C4-2B (cell line): Measurements from ENCODE around the gene HLCS.

ENCODE experiments used
- H3K27ac ChIP-seq: fragments of 450-650 bp; 2 replicates; pipeline ENCODE4 v1.5.1; 2017
- ZFX ChIP-seq: fragments of 450-650 bp; IDR thresholded peaks from 2 replicates; pipeline ENCODE4 v1.6.1; 2017
- TF ChIP-seq, protein P1 (sequence below): fragments of 450-650 bp; conservative IDR thresholded peaks from 2 replicates; pipeline ENCODE4 v1.5.1; 2017; ENCODE audit warnings: mild to moderate bottlenecking

HLCS gene

DNA sequence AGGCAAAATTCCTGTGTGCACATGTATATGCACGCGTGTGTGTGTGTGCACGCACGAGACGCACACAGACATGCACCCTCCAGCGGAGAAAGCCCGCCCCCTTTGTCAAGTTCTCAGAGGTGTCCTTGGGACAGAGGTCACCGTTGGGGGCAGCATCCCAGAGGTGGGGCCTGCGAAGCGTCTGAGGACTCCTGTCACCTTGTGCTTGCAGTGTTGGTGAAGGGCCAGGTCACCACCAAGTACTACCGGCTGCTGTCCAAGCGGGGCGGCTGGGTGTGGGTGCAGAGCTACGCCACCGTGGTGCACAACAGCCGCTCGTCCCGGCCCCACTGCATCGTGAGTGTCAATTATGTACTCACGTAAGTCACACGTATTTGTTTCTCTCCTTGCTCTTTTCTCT is 225.0 kb downstream of the HLCS start:
- no peak overlapping the region for H3K27ac ChIP-seq
- no peak for TF ChIP-seq ZFX
- TF ChIP-seq, protein P1, sequence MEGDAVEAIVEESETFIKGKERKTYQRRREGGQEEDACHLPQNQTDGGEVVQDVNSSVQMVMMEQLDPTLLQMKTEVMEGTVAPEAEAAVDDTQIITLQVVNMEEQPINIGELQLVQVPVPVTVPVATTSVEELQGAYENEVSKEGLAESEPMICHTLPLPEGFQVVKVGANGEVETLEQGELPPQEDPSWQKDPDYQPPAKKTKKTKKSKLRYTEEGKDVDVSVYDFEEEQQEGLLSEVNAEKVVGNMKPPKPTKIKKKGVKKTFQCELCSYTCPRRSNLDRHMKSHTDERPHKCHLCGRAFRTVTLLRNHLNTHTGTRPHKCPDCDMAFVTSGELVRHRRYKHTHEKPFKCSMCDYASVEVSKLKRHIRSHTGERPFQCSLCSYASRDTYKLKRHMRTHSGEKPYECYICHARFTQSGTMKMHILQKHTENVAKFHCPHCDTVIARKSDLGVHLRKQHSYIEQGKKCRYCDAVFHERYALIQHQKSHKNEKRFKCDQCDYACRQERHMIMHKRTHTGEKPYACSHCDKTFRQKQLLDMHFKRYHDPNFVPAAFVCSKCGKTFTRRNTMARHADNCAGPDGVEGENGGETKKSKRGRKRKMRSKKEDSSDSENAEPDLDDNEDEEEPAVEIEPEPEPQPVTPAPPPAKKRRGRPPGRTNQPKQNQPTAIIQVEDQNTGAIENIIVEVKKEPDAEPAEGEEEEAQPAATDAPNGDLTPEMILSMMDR: no peak

DNA sequence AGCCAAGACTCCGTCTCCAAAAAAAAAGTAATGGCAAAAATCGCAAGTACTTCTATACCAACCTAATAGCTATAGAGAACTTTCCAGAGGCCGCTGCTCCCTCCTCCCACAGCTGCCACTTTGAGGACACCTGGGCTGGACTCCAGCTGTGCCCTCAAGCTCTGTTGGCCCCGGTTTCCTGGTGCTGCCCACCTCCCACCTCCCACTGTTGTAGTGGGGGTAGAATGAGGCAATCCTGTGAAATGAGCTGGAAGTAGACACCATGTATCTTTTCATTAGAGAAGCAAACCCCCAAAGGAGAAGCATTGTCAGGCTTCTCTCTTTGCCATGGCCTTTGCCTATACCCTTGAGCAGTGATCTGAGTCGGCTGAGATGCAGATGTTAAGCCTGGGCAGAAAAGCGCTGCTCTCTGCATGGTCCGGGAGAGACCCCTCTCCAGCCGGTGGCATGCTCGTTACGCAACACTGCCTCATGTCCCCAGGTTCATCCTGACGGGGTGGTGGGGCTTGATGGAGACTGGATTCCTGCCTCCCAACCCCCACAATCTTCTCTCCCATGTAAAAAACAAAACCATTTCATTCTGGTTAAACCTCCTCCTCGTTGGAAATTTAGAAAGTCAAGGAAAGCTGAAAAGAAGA is 227.9 kb downstream of the HLCS start:
- H3K27ac ChIP-seq: no peak overlapping the region
- TF ChIP-seq, protein P1: no peak
- no peak for TF ChIP-seq ZFX

DNA sequence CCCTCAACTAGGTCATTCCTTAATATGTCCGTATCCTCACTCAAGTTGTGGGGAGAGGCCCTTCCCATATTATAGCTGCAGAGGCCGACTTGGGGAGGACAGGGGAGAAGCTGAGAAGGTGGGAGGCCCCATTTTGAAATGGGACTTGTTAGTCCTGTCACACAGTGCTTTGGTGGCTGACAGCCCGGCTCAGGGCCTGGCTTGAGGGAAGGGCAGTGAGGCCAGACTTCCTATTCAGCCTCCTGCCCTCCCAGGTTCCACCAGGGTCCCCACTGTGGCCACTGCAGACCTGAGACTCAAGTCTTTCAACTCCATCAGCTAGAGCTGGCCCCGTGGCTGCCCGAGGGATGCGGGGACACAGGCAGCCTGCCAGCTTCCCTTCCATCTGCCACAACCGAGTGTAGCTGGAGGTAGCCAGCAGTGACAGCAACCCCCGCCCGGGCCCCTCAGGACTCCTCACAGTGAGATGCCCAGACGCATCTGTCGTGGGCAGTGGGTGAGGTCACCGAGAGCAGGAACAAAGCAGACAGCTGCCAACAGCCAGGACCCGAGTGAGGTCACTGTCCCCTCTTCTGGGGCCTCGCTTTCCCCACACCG is 230.6 kb downstream of the HLCS start:
- no peak overlapping the region for H3K27ac ChIP-seq
- TF ChIP-seq, protein P1: no peak
- TF ChIP-seq ZFX: no peak

DNA sequence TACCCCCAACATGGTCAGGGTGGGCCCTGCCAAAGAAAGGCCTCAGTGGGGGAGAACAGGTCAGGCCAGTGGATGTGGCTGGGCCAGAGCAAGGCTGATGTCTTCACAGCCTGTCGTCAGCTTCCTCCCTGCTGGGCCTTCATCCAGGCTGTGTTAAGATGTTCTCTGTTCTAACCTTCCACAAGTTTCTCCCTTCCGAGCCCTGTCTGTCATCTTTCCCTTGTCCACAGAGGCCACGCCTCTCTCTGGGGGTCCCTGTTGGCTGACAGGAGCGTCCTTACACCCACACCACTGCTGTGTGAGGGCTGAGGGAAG is 231.3 kb downstream of the HLCS start:
- TF ChIP-seq, protein P1: no peak
- no peak for TF ChIP-seq ZFX
- no peak overlapping the region for H3K27ac ChIP-seq

DNA sequence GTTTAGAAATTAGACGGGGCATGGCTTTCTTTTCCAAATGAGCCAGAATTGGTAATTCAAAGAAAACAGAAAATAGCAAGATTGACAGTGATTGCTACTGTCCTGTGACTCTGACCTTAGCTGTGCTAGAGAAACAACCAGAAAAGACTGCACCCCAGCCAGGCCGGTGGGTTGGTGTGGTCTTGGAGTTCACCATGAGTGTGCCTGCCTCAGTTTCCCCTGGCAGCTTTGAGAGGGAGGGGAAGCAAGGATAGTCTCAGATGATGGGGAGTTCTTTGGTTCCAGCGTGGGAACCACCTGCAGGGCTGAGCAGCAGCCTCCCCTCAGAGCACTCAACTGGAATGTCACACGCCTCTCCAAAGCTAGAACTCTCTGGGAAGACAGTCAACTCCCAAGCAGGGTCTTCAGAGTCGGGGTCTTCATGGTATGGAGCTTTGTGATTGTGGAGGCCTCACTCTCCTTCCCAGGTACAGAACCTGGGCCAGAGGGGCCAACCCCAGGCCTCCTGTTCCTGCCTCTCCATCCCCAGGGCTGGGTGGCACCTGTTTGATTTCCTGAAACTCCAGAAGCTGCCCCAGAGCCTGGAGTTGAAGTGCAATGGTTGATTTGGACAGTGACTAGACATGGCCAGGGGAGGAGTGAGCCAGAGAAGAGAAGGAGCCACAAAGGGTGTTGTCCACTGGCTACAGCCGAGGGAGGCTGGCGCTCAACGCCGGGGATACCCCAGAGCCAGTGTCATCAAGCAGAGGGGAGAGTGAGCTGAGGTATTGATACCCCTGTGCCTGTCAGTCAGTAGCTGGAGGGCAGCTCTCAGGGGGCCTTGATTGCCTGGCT is 231.9 kb downstream of the HLCS start:
- no peak overlapping the region for H3K27ac ChIP-seq
- TF ChIP-seq, protein P1: no peak
- no peak for TF ChIP-seq ZFX

DNA sequence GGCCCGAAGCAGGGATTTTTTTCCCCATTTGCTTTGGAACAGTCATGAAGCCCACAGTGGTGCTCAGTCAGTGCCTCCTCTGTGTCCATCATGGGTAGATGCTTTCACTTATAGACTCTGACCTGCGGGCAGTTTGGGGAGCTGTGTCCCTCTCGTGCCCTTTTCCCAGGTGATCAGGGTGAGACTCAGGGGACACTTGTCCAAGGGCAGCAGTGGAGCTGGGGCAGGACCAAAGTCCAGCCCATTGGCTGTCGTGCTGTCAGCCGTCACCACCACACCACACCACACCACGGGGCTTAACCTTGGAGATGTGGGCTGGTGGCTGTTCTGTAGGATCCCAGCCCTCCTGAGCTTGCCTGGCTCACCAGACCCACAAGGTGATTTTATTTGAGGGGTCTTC is 232.6 kb downstream of the HLCS start:
- no peak overlapping the region for H3K27ac ChIP-seq
- TF ChIP-seq ZFX: no peak
- TF ChIP-seq, protein P1: no peak

DNA sequence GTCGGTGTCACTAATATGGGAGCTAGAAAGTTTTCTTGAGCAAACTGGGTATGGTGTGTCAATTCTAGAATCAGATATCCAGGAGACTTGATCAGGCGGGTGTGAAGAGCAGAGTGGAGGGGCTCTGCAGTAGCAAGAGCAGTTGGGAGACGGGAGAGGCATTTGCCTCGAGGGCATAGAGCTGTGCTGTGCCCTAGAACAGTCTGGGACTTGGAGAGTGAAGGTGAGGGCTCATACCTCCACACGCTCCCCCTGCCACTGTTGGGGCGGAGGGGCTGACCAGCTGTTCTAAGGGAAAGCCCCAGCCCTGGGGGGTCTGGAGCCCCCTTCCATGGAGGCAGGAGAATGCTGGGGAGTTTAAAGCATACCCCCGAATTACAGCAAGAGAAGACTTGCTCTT is 233.7 kb downstream of the HLCS start:
- TF ChIP-seq, protein P1: no peak
- no peak for TF ChIP-seq ZFX
- no peak overlapping the region for H3K27ac ChIP-seq
